HG03457 (cell line): ENCODE measurements around the gene TCEAL9.
"Not testable (repeated sequence)": the region's sequence is repeated elsewhere in the genome, so short reads cannot be mapped to it uniquely, and the experiment has no call there.

Source experiments
- ATAC-seq: cut with Tn5 transposase; IDR thresholded peaks from one replicate; pipeline ENCODE4 v1.9.1; 2021; ENCODE audit warnings: moderate number of reproducible peaks; ENCODE audit not compliant: unreplicated experiment

TCEAL9 gene

DNA sequence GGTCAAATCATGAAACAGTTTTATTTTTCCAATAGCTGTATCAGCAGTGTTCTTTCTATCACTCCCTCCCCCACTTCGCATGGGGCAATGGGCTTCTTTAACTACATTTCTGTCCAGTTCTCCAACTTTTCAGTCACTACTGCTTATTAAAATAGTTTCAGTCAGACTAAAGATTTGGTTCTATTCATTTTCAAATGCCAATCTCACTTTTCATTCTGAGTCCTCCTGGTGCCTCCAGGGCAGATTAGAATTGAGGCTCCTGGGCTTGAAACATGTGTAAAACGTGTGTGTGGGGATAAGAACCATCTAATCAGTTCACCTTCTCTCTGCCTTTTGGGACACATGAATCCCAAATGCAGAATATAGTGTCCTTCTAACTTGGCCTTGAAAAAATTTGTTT is 16.6 kb downstream of the TCEAL9 start:
- no peak for ATAC-seq

DNA sequence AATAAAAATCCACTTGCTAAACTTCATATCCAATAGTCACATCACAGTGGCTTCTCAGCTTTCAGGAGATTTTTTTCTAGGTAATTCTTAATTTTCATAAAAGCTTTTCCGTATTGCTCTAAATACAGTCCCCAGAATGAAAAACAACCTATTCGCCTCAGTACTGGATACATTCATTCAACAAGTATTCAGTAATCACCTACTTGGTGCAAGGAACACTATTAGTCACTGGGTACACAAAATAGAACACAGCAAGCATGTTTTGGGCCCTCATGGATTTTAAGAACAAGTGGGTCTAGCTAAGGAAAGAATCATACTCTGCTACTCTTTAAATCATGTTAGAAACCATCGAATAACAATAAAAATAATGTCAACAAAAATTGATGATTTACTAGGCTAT is 17.3 kb downstream of the TCEAL9 start:
- ATAC-seq, result no peak

GRCh38 chrX:103376118-103376978 is 20.0 kb downstream of the TCEAL9 start, which contains the start of gene BEX3:
Gene BEX3, plus strand, starts transcription at chrX:103376538. Its CDS starts 984 bp downstream, at chrX:103377522.
- no peak for ATAC-seq

DNA sequence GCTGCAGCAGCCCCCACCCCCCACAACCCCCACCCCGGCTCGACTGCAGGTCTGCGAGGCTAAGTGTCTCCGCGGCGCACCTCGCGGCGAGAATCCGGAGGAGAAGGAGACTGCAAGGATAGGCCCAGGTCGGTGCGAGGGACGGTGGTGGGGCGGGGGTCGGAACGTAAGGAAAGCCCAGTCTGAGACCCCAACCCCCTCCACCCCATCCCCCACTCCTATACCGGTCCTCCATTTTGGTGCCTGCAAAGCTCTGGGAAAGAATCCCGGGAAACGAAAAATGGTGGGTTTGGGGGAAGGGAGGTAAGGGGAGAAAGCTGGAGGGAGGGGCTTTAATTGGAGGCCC is 20.6 kb downstream of the TCEAL9 start:
- no peak for ATAC-seq

DNA sequence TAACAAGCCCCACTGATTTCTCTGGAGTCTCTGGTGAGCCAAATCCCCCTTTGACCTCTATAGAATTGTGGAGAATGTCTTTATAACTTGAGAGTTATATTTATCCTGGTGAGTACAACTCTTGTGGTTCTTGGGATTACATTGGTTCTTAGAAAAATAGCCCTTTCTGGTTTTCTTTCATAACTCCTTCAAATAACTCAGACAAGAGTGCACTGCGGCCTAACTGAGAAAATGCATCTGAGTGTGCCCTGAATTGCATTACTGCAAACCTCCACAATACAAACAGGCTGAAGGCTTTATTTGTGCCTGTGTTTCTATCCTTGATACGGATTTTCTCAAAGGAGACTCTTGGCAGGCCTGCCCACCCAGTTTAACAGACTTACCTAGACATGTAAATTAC is 22.7 kb downstream of the TCEAL9 start:
- no peak for ATAC-seq

DNA sequence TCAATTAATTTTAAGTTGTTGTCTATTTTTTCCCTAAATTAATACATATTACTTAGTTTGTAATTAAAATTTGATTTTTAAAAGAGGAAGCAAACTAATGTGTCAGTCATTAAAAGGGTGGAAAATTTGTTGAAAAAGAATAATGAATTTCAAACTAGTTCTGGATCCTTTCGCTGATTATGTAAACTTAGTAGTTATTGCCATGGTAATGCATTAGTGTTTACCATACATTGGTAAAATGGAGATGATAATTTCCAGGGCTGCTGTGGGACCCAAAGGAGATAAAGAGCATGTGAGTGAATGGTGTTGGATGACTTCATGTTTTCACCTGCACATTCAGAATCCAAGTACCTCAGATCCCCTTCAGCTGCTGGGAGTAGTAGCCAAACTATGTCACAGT is 26.6 kb downstream of the TCEAL9 start:
- ATAC-seq, result no peak

- no peak for ATAC-seq
Observed at GRCh38 chrX:103384672-103385071, 28.4 kb downstream of the TCEAL9 start.

GRCh38 chrX:103385283-103385830 is 29.1 kb downstream of the TCEAL9 start:
- ATAC-seq, result not testable (repeated sequence)

DNA sequence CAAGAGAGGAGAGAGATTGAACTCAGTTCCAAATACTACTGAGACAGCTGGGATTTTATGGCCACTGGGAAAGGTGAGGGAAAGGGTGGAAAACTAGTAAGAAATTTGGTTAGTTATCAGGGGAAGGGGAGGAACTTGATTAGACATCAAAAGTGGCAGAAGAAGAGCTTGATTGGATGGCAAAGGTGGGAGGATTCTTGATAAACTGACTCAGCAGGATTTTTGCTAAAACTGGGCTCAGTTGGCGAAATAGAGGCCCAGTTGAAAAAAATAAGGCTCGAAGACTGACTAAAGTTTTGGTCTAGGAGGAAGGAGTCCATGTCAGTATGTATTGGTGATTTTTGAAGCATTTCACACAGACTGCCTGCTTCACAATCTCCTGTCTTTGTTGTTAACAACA is 30.0 kb downstream of the TCEAL9 start:
- ATAC-seq, result no peak

DNA sequence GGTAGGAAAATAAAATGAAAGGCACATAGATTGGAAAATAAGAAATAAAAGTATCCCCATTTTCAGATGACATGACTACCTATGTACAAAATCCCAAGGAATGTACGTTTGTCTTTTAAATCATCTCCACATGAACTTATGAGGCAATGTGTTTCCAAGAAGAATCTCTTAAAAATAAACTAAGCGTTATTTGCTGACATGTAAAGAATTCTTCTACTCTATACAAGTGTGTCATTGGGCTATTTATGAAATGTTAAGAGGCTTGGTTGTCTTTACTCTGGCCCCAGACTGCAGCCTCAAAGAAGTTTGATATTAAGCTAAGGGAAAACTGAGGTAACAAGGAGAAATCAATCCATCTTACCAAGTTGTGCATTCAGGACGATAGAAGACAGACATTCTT is 37.2 kb downstream of the TCEAL9 start:
- no peak for ATAC-seq

GRCh38 chrX:103396186-103396585 is 39.9 kb downstream of the TCEAL9 start:
- no peak for ATAC-seq

DNA sequence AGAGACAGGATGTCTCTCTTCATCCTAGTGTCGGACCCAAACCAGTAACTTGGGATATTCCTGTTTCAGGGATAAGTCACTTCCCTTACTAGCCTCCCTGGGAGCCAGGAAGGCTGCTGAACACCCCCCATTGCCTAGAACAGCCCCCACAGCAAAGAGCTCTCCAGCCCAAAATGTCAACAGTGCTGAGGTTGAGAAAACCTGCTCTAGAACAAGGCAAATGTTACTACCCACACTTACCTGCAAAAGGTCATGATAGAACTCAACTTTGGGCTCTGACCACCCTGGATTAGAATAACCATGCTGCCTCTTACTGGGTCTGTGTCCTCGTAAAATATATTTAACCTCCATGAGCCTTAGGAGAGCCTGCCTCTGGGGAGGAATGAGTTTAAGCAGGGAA is 40.4 kb downstream of the TCEAL9 start:
- no peak for ATAC-seq

GRCh38 chrX:103397707-103398106 is 41.4 kb downstream of the TCEAL9 start:
- ATAC-seq, result no peak

DNA sequence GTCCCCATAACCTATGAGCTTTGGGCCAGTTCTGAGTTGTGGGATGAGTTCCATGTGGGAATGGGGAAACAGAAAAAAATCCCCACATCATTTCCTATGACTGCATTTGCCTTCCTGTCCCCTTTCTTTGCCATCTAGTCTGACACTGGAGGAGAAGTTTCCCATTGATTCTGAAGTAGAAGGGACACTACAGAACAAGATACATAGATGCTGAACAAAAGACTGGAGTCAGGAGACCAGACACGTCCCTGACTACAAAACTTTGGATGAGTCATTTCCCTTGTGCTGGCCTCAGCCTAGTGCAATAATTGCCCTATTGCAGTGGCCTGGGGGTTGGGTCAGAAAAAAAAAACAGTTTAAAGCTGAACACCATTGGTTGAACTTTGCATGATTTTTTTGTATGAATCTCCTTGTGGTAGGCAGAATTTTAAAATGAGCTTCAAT is 42.1 kb downstream of the TCEAL9 start:
- no peak for ATAC-seq

DNA sequence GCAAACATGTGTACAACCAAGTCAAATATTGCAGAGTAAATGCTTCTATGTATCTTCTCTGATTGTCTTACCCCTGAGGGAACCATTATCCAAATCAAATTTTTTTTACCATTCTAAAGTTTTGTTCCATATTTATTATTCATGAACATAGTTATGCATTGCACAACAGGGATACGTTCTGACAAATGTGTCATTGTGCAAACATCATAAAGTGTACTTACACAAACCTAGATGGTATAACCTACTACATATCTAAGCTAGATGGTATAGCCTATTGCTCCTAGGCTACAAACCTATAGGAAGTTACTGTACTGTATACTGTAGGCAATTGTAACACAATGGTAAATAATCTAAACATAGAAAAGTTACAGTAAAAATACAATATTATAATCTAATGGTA is 43.4 kb downstream of the TCEAL9 start:
- no peak for ATAC-seq

DNA sequence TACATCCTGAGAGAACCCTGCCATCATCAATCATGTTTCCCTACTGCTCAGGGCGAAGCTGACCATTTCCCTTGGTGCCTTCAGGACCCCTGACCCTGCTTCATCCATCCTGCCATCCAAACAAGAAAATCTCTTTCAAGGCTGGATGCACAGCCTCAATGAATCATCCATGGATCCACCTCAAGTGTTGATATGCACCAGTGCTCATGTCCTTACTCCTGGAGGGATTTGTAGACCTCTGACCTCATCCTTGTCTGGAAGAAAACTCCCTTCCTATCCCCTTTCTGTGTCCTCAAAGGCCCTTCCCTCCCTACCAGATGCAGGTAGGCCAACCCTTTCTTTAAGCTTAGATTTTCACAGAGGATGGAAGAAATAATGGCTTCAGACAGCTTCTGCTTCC is 44.6 kb downstream of the TCEAL9 start:
- no peak for ATAC-seq

DNA sequence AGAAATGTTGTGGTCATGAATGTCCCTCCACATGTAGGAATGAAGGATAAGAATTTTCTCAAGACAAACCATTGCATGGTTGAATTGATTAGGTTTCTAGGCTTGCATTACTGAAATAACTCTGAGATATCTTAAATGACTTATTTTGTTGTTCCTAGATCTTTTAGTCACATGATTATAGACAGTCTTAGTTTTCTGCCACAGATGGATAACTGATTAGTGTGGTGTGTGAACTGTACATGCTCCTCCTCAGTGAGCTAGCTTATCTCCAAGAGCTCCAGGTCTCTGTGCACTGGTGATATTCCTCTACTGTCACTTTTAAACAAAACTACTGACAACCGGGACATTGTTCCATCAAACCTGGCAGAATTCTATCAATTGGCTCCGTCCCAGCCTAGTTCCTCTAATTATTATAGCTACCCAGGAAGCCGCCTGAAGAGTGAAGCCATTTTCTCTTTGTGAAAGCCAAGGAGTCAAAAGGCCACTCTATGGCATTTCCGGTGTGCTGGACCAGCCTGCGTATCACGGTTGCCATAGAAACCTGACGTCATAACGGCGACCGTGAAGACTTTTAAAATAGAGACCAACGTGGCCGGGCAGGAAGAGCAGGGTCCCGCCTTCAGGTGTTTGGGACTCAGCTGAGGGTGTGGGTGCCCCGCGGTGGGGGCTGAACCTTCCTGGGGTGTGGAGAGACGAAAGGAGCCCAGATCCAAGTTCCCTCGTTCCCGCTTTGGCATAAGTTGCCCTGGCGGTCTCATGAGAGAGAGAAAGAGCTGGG is 48.1 kb downstream of the TCEAL9 start:
- peak; percentile 95 for ATAC-seq

DNA sequence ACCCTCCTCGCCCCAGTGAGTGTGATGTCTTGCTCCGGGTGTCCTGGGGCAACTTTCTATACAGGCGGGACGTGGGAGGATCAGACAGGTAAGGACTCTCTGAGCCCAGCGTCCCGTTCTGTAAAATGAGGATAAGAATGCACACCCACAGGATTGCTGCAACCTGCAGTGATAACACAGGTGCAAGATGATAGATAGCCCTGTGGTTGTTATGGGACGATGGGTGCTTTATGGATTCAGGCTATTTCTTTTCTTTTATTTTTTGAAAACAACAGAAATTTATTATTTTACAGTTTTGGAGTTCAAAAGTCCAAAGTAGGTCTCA is 48.7 kb downstream of the TCEAL9 start:
- ATAC-seq, result no peak

DNA sequence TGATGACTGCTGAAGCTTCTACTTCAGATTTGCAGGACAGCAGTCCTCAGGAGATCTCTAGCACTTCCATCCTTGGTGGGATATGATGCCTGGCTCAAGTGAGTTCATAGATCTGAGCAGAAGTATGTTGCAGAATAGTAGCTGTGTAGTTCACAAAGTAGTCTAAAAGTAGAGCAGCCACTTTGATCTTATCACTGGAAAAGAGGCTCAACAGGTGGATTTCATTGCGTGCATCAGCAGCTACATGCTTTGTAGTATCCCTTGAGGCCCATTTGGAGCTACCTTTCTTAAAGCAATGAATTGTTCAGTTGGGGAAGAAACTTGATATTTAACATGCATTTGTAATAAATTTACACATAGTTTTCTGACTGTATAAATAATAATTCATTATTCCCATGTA is 50.0 kb downstream of the TCEAL9 start:
- ATAC-seq, result no peak

- no peak for ATAC-seq
Observed at GRCh38 chrX:103407776-103408175, 51.5 kb downstream of the TCEAL9 start.
